T-helper 1 cell treated with Interleukin-12 subunit alpha and Interleukin-12 subunit beta and Interleukin-4 antibody, amounts not matched to agents 30 μg/mL and 1 μg/mL, for 36 hours (primary cell): Measurements from ENCODE around the gene NPAS1.
"Not testable (repeated sequence)": the region's sequence is repeated elsewhere in the genome, so short reads cannot be mapped to it uniquely, and the experiment has no call there.

Experiments
- H3K27ac Mint-ChIP-seq: one replicate; pipeline ENCODE4 v1.8.0; 2021; ENCODE audit warnings: mild to moderate bottlenecking, mixed read lengths
- H3K27me3 Mint-ChIP-seq: one replicate; pipeline ENCODE4 v1.8.0; 2021; ENCODE audit warnings: low read depth, mixed read lengths
- H3K36me3 Mint-ChIP-seq: one replicate; pipeline ENCODE4 v1.8.0; 2021; ENCODE audit warnings: low read depth, mixed read lengths
- H3K4me1 Mint-ChIP-seq: one replicate; pipeline ENCODE4 v1.8.0; 2021; ENCODE audit warnings: low read depth, mixed read lengths
- H3K4me3 Mint-ChIP-seq: one replicate; pipeline ENCODE4 v1.8.0; 2021; ENCODE audit warnings: mild to moderate bottlenecking, moderate library complexity, mixed read lengths
- H3K9me3 Mint-ChIP-seq: one replicate; pipeline ENCODE4 v1.8.0; 2021; ENCODE audit warnings: mixed read lengths

NPAS1 gene

GRCh38 chr19:47067215-47067847 is 47.7 kb downstream of the NPAS1 start:
- Mint-ChIP-seq H3K27ac (no peak overlapping the region), H3K36me3 (peaks cover 24% of the 10 kb centered on the region)

GRCh38 chr19:47068246-47068645 is 48.6 kb downstream of the NPAS1 start:
- H3K27me3 Mint-ChIP-seq, result no peaks in the 10 kb centered on the region
- peaks cover 6% of the 10 kb centered on the region for H3K4me1 Mint-ChIP-seq
- H3K36me3 Mint-ChIP-seq, result peaks cover 26% of the 10 kb centered on the region
- no peak overlapping the region for H3K4me3 Mint-ChIP-seq
- H3K9me3 Mint-ChIP-seq, result no peaks in the 10 kb centered on the region
- no peak overlapping the region for H3K27ac Mint-ChIP-seq

More at GRCh38 chr19:47067215-47067847, 47.7 kb downstream of the NPAS1 start:
- peaks cover 6% of the 10 kb centered on the region for H3K4me1 Mint-ChIP-seq
- H3K4me3 Mint-ChIP-seq, result no peak overlapping the region
- no peaks in the 10 kb centered on the region for H3K27me3 Mint-ChIP-seq
- H3K9me3 Mint-ChIP-seq, result no peaks in the 10 kb centered on the region

GRCh38 chr19:47068876-47069406 is 49.3 kb downstream of the NPAS1 start:
- Mint-ChIP-seq H3K27me3 (no peaks in the 10 kb centered on the region), H3K4me1 (peaks cover 6% of the 10 kb centered on the region), H3K9me3 (no peaks in the 10 kb centered on the region), H3K4me3 (no peak overlapping the region), H3K27ac (no peak overlapping the region), H3K36me3 (peaks cover 30% of the 10 kb centered on the region)

DNA sequence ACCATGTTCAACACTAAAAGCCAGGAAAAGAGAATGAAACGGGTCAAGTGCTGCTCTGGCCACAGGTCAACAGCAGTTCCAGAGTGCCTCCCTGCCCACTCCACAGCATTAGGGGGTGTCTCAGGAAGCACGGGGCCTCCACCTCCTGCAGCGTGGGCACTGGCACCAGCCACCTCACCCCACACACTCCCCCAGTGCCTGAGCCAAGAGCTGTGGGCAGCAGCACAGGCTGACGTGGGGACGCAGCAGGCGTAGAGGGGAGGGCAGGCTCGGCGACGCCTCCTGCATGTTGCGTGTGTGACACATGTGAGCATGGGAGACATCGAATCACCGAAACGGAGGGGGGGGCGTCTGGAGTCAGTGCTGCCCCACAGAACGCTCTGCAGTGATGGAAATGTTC is 50.2 kb downstream of the NPAS1 start:
- Mint-ChIP-seq H3K9me3 (no peaks in the 10 kb centered on the region), H3K4me3 (no peak overlapping the region), H3K36me3 (peaks cover 34% of the 10 kb centered on the region), H3K27me3 (no peaks in the 10 kb centered on the region), H3K4me1 (peaks cover 6% of the 10 kb centered on the region), H3K27ac (no peak overlapping the region)

DNA sequence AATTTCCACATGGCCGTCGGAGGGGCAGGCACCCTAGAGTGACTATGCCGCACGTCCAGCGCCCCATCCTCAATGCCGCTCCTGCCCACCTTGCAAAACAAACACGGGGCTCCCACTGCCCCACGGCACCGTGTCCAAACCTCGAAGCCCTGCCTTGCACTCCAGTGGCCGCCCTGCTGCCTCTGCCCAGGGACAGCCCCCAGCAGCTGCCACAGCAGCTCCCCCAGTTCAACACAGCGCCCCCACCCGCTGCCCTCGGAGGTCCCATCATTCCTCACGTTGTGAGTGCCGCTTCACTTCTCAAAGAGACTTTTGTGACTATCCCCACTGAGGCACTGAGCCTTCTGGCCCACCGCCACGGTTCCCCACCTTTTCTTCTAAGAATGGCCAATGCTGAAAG is 51.1 kb downstream of the NPAS1 start:
- no peaks in the 10 kb centered on the region for H3K9me3 Mint-ChIP-seq
- H3K4me3 Mint-ChIP-seq, result no peak overlapping the region
- H3K27me3 Mint-ChIP-seq, result no peaks in the 10 kb centered on the region
- H3K36me3 Mint-ChIP-seq, result peaks cover 39% of the 10 kb centered on the region
- H3K27ac Mint-ChIP-seq, result no peak overlapping the region
- H3K4me1 Mint-ChIP-seq, result peaks cover 10% of the 10 kb centered on the region

- peaks cover 10% of the 10 kb centered on the region for H3K4me1 Mint-ChIP-seq
- H3K9me3 Mint-ChIP-seq, result no peaks in the 10 kb centered on the region
- H3K27me3 Mint-ChIP-seq, result no peaks in the 10 kb centered on the region
- H3K4me3 Mint-ChIP-seq, result no peak overlapping the region
- peaks cover 43% of the 10 kb centered on the region for H3K36me3 Mint-ChIP-seq
- H3K27ac Mint-ChIP-seq, result no peak overlapping the region
These were observed 52.1 kb downstream of the NPAS1 start for GRCh38 chr19:47071731-47072130.

- no peaks in the 10 kb centered on the region for H3K27me3 Mint-ChIP-seq
- no peaks in the 10 kb centered on the region for H3K9me3 Mint-ChIP-seq
- peaks cover 10% of the 10 kb centered on the region for H3K4me1 Mint-ChIP-seq
- H3K36me3 Mint-ChIP-seq, result peaks cover 43% of the 10 kb centered on the region
- H3K4me3 Mint-ChIP-seq, result no peak overlapping the region
- no peak overlapping the region for H3K27ac Mint-ChIP-seq
These were observed 52.7 kb downstream of the NPAS1 start for GRCh38 chr19:47072323-47072722.

- Mint-ChIP-seq H3K9me3 (no peaks in the 10 kb centered on the region), H3K36me3 (peaks cover 40% of the 10 kb centered on the region)
These were observed 53.9 kb downstream of the NPAS1 start for GRCh38 chr19:47073574-47073973.

DNA sequence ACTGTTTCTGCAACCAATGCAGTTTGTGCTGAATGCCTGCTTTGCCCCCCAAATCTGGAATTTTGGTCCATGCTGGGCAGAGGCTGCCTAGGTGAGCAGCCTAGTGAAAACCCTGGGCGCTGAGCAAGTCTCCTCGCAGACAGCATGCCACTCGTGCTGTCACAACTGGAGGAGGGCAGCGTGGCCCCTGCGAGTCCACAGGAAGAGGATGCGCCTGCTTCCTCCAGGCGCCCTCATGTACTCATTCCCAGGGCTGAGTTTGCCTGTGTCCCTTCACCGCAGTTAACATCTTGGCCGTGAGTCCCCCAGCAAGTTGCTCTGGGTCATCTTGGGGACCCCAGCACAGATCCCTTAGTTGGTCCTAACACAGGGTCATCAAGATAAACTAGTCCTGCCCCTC is 55.0 kb downstream of the NPAS1 start:
- H3K4me1 Mint-ChIP-seq, result peaks cover 10% of the 10 kb centered on the region
- H3K27me3 Mint-ChIP-seq, result no peaks in the 10 kb centered on the region
- peaks cover 40% of the 10 kb centered on the region for H3K36me3 Mint-ChIP-seq
- H3K9me3 Mint-ChIP-seq, result no peaks in the 10 kb centered on the region
- H3K4me3 Mint-ChIP-seq, result no peak overlapping the region
- no peak overlapping the region for H3K27ac Mint-ChIP-seq

More at GRCh38 chr19:47073574-47073973, 53.9 kb downstream of the NPAS1 start:
- no peaks in the 10 kb centered on the region for H3K27me3 Mint-ChIP-seq
- peaks cover 10% of the 10 kb centered on the region for H3K4me1 Mint-ChIP-seq
- H3K27ac Mint-ChIP-seq, result no peak overlapping the region
- H3K4me3 Mint-ChIP-seq, result no peak overlapping the region

- H3K9me3 Mint-ChIP-seq, result no peaks in the 10 kb centered on the region
- H3K4me3 Mint-ChIP-seq, result no peak overlapping the region
- no peaks in the 10 kb centered on the region for H3K27me3 Mint-ChIP-seq
- H3K4me1 Mint-ChIP-seq, result peaks cover 8% of the 10 kb centered on the region
- H3K36me3 Mint-ChIP-seq, result peaks cover 38% of the 10 kb centered on the region
- H3K27ac Mint-ChIP-seq, result peak overlapping the region; percentile 38
These were observed 55.7 kb downstream of the NPAS1 start for GRCh38 chr19:47075179-47075810.

DNA sequence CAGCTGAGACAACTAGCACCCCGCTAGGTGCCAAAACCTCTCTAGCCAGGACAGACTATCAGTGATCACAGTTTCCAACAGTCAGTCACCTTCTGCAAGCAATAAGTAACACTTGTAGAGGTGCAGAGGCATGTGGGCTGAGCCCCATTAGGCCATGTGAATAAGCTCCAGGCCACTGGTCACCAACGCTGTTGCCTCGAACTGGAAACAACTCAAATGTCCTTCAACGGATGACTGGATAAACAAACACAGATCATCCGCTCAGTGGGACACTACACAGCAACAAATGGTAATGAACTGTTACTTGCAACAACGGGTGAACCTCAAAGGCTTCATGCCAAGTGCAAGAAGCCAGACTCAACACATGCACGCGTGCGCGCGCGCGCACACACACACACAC is 56.3 kb downstream of the NPAS1 start:
- H3K36me3 Mint-ChIP-seq, result peaks cover 34% of the 10 kb centered on the region
- no peaks in the 10 kb centered on the region for H3K27me3 Mint-ChIP-seq
- no peak overlapping the region for H3K27ac Mint-ChIP-seq
- H3K4me3 Mint-ChIP-seq, result no peak overlapping the region
- H3K9me3 Mint-ChIP-seq, result no peaks in the 10 kb centered on the region
- H3K4me1 Mint-ChIP-seq, result peaks cover 11% of the 10 kb centered on the region

GRCh38 chr19:47078351-47078750 is 58.7 kb downstream of the NPAS1 start:
- peaks cover 42% of the 10 kb centered on the region for H3K36me3 Mint-ChIP-seq
- H3K4me1 Mint-ChIP-seq, H3K9me3 Mint-ChIP-seq, H3K27me3 Mint-ChIP-seq, H3K4me3 Mint-ChIP-seq, H3K27ac Mint-ChIP-seq: not testable (repeated sequence)

DNA sequence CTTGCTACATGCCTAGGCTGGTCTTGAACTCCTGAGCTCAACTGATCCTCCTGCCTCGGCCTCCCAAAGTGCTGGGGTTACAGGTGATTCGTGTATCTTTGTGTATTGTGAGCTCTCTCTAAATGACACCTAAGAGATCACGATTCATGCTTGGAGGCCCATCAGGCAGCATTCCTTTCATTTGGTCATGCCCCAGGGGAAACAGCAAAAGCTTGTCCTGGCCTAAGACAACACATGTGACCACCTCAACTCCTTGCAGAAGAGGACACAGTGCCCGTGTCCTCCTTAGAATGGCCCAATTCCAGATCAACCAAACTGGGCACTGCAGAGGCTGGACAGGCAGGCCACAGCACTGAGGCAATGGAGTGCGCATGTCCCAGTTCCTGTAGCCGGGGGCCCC is 61.5 kb downstream of the NPAS1 start:
- H3K4me1 Mint-ChIP-seq, result peaks cover 9% of the 10 kb centered on the region
- no peaks in the 10 kb centered on the region for H3K9me3 Mint-ChIP-seq
- H3K27me3 Mint-ChIP-seq, result no peaks in the 10 kb centered on the region
- H3K27ac Mint-ChIP-seq, result no peak overlapping the region
- H3K4me3 Mint-ChIP-seq, result no peak overlapping the region
- peaks cover 40% of the 10 kb centered on the region for H3K36me3 Mint-ChIP-seq

DNA sequence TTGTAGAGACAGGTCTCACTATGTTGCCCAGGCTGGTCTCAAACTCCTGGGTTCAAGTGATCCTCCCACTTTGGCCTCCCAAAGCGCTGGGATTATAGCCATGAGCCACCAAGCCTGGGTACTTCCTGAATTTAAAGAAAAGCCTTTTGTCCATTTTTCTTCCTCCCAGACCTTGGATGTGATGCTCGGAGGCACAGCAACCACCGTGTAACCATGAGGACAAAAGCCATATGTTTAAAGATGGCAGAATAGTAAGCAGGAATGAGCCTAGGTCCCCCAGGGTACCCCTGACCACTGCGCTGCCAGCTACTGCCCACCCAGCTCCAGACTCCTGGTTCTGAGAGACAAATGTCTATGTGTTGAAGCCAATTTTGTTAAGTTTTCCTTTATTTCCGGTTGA is 62.9 kb downstream of the NPAS1 start:
- Mint-ChIP-seq H3K36me3 (peaks cover 46% of the 10 kb centered on the region), H3K27me3 (no peaks in the 10 kb centered on the region), H3K27ac (no peak overlapping the region), H3K4me3 (no peak overlapping the region), H3K4me1 (peaks cover 14% of the 10 kb centered on the region), H3K9me3 (no peaks in the 10 kb centered on the region)

DNA sequence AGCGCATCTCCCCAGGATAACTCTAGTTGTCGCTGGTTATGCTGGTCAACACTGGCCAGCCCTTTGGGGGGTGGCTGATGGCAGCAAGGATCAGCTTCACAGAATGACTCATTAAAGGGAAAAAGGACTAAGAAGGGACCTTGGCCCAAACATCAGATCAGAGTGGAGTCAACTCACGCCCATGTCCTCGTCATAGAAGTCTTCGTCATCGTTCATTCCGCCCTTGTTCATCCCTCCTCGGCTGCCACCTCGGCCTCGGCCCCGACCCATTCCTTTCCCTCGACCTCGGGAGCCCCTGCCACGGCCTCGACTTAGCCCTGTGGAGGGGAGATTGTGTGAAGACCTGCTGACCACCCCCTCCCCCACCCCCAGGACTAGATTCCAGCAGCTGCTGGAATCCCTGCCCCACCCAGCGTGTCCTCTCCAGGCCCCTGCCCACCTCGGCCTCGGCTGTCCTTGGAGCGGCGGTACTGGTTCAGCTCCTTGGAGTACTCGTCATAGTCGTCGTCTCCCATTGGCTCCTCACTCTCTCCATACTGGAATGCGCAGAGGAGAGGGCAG is 65.3 kb downstream of the NPAS1 start:
- Mint-ChIP-seq H3K27ac (no peak overlapping the region), H3K4me3 (no peak overlapping the region)

More for the DNA sequence above, 65.3 kb downstream of the NPAS1 start:
- Mint-ChIP-seq H3K4me1 (peaks cover 18% of the 10 kb centered on the region), H3K9me3 (no peaks in the 10 kb centered on the region), H3K36me3 (peaks cover 57% of the 10 kb centered on the region), H3K27me3 (no peaks in the 10 kb centered on the region)
